Fibroblast of mammary gland (primary cell): ENCODE data around the gene GRAP.
"Not testable (repeated sequence)": the region's sequence is repeated elsewhere in the genome, so short reads cannot be mapped to it uniquely, and the experiment has no call there.

Experiments used
- DNase-seq: peaks from one replicate; pipeline ENCODE4 v3.0.0-alpha.2; 2010; ENCODE audit warnings: low read depth
- H3K4me3 ChIP-seq: 2 replicates; pipeline ENCODE4 v1.5.1; 2011; ENCODE audit warnings: low read depth, mild to moderate bottlenecking, low read length, moderate library complexity; ENCODE audit not compliant: control insufficient read depth

Gene GRAP

GRCh38 chr17:19046782-19047375, at the start of gene GRAP:
TSS of gene GRAP (minus strand) at chr17:19046957. CDS start at chr17:19046926, 31 bp downstream.
- not testable (repeated sequence) for H3K4me3 ChIP-seq, DNase-seq

DNA sequence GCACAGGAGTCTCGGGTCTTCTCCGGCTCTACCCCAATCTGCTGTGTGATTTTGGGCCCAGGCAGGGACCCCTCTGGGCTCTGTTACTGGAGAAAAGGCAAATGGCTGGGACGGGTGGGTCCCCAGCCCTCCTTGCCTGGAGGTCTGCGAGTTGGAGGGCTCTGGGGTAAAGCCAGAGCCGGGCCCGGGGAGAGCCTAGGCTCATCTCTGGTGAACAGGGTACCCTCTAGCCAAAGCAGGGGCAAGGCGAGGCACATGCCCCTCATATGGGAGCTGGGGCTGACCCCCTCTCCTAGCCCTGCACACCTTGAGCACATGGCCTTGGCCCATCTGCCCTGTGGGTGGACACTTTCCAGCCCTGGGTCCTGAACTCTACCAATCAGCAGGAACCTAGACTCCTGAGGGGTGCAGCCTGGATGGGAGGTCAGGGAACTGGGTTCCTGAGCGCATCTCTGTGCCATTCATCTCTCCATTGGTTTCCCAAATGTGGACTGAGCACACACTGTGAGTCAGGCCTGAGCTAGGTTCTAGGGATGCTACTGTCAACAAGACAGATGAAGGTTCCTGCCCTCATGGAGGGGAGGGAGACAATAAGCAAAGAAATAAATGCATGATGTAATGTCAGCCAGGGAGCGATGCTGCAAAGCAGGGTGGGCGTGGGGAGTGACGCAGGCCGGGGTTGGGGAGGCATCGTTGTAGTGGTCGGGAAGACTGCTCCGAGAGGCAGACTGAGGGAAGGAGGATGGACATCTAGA, 47.1 kb upstream of the GRAP start:
- H3K4me3 ChIP-seq, DNase-seq: not testable (repeated sequence)

DNA sequence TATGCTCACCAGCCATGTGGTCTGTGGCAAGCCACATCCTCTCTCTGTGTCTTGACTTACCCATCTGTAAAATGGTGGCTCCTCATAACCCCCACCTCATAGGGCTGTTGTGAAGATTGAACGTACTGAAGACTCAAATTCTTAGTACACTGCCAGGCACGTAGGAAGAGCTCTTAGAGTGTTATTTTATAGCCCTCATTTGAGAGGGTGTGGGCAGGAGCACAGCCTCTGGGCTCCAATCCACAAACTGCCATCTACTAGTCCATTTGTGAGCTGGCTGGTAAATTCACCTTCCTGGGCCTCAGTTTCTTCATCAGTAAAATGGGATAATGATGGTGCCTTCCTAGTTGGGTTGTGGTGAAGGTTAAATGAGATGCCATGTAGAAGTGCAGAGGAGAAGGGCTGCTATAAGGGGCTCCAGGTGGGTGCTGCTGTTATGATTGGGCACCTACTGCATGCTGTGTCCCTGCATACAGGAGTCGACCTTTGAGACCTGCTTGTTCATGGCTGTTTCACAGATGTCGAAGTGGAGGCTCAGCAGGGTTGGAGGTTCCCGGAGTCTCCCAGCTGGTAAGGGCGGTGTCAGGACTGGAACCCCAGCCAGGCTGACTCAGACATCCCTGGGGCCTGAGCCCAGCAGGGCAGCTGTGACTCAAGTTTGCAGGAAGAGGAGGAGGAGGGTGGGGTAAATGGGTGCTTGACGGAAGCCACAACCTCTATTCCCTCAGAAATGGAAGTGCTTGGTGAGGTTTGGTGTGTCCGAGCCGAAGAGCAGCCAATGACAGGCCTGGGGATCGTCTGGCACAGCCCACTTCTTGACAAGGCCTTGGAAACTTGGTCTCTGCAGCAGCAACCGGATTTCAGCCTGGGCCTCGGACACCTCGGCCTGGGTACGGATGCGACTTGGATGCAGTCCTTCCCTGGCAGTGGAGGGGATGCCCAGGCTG, 46.3 kb upstream of the GRAP start:
- not testable (repeated sequence) for H3K4me3 ChIP-seq, DNase-seq

GRCh38 chr17:19090058-19090772, 43.5 kb upstream of the GRAP start:
- DNase-seq, H3K4me3 ChIP-seq: not testable (repeated sequence)

- DNase-seq, H3K4me3 ChIP-seq: not testable (repeated sequence)
These were observed 42.3 kb upstream of the GRAP start for GRCh38 chr17:19088804-19089685.

DNA sequence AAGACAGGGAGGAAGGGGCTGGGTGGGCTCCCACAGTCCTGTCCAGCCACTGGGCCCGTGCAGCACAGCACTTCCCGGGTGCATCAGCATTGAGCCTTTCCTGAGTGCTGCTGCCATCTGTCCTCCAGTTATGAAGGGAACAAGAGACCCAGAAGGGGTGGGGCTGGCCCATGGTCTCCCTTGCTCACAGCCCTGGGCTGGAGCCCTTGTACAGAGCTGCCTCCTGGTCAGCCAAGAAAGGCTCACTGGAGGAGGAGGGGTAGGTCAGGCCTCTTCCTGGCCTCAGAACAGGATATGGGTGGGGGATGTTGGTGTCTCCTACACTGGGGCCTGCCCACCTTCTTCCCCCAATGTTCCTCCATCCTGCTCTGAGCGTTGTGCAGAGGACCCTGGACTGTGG, 30.6 kb upstream of the GRAP start:
- not testable (repeated sequence) for H3K4me3 ChIP-seq

GRCh38 chr17:19076398-19077192, 29.8 kb upstream of the GRAP start:
- H3K4me3 ChIP-seq, DNase-seq: not testable (repeated sequence)

More for the DNA sequence above, 30.6 kb upstream of the GRAP start:
- DNase-seq, result not testable (repeated sequence)

- not testable (repeated sequence) for DNase-seq
These were observed 23.8 kb upstream of the GRAP start for GRCh38 chr17:19070318-19071168.

GRCh38 chr17:19064378-19064777, 17.6 kb upstream of the GRAP start:
- H3K4me3 ChIP-seq, DNase-seq: not testable (repeated sequence)

More at GRCh38 chr17:19070318-19071168, 23.8 kb upstream of the GRAP start:
- H3K4me3 ChIP-seq, result not testable (repeated sequence)

DNA sequence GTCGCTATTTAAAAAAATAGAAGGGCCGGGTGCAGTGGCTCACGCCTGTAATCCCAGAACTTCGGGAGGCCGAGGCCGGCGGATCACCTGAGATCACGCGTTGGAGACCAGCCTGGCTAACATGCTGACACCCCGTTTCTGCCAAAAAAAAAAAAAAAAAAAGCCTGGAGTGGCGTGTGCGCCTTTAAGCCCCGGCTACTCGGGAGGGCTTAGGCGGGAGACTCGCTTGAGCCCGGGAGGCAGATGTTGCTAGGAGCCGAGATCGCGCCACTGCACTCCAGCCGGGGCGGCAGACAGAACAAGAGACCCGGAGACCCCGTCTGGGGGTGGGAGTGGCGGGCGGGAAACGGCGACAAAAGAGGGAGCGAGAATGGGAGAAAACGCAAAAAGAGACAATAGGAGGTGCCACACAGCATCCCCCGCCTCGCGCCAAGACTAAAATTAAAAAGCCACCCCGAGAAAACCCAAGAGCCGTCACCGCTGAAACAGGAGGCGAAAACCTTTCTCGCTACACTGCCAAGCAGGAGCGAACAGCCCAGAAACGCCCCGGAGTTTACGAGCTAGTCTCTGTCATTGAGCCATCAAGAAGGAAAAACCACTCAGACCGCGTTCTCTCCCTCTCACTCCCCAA, 16.7 kb upstream of the GRAP start:
- DNase-seq, H3K4me3 ChIP-seq: not testable (repeated sequence)

DNA sequence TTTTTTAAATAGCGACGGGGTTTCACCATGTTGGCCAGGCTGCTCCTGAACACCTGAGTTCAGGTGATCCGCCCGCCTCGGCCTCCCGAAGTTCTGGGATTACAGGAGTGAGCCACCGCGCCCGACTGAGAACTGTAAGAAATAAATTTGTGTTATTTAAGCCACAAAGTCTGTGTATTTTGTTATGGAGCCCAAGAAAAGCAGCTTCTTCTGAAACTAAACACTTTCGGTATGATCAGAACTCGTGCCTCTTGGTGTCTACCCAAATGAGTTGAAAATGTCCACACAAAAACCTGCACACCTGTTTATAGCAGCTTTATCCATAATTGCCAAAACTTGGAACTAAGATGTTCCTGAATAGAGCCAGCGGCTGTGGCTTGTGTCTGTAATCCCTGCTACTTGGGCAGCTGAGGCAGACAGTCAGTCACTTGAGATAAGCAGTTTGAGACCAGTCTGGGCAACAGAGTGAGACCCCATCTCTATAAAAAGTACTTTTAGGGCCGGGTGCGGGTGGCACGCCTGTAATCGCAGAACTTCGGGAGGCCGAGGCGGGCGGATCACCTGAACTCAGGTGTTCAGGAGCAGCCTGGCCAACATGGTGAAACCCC, 16.1 kb upstream of the GRAP start:
- DNase-seq, H3K4me3 ChIP-seq: not testable (repeated sequence)

GRCh38 chr17:19062009-19062717, 15.4 kb upstream of the GRAP start:
- H3K4me3 ChIP-seq, DNase-seq: not testable (repeated sequence)

- H3K4me3 ChIP-seq, DNase-seq: not testable (repeated sequence)
These were observed 8.7 kb upstream of the GRAP start for GRCh38 chr17:19055447-19055846.

GRCh38 chr17:19048826-19049225, 2.1 kb upstream of the GRAP start:
- not testable (repeated sequence) for DNase-seq

More at GRCh38 chr17:19048826-19049225, 2.1 kb upstream of the GRAP start:
- H3K4me3 ChIP-seq, result not testable (repeated sequence)
